Rectal smooth muscle tissue (tissue), 1 donor: Measurements from ENCODE around the gene IL3RA.

Source experiments
- H3K27ac ChIP-seq: one replicate; pipeline ENCODE4 v1.7.0; 2013; ENCODE audit warnings: low read depth, low read length, inconsistent platforms
- H3K27me3 ChIP-seq: one replicate; pipeline ENCODE4 v1.7.0; 2013; ENCODE audit warnings: low read length; ENCODE audit not compliant: control insufficient read depth, insufficient read depth
- H3K36me3 ChIP-seq: one replicate; pipeline ENCODE4 v1.7.0; 2013; ENCODE audit warnings: low read length; ENCODE audit not compliant: control insufficient read depth, insufficient read depth
- H3K4me1 ChIP-seq: one replicate; pipeline ENCODE4 v1.7.0; 2013; ENCODE audit warnings: low read length; ENCODE audit not compliant: control insufficient read depth, insufficient read depth
- H3K4me3 ChIP-seq: one replicate; pipeline ENCODE4 v1.7.0; 2013; ENCODE audit warnings: low read length
- H3K9ac ChIP-seq: one replicate; pipeline ENCODE4 v1.7.0; 2013; ENCODE audit warnings: low read length

IL3RA gene

GRCh38 chrX:1427756-1428155, 91.2 kb downstream of the IL3RA start:
- no peaks in the 10 kb centered on the region for H3K27me3 ChIP-seq
- H3K36me3 ChIP-seq = peaks cover 11% of the 10 kb centered on the region
- no peak overlapping the region for H3K9ac ChIP-seq
- no peak overlapping the region for H3K27ac ChIP-seq
- no peak overlapping the region for H3K4me3 ChIP-seq
- no peaks in the 10 kb centered on the region for H3K4me1 ChIP-seq

DNA sequence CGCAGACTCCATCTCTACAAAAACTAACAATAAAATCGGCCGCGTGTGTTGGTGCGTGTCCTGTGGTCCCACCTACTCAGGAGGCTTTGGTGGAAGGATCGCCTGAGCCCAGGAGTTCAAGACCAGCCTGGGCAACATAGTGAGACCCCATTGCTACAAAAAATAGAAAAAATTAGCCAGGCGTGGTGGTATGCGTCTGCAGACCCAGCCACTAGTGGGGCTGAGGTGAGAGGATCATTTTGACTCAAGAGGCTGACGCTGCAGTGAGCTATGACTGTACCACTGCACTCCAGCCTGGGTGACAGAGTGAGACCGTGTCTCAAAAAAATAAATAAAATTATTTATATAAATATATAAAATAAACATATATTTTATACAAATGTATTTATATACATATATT, 93.9 kb downstream of the IL3RA start:
- Histone ChIP-seq H3K4me1 (no peaks in the 10 kb centered on the region), H3K36me3 (peaks cover 16% of the 10 kb centered on the region), H3K27me3 (no peaks in the 10 kb centered on the region), H3K9ac (no peak overlapping the region), H3K4me3 (no peak overlapping the region), H3K27ac (no peak overlapping the region)
